ENCODE data around the gene PHF21A.
A peak's percentile ranks its signal among the peaks of the same experiment; 100 is the strongest.

PHF21A gene

DNA sequence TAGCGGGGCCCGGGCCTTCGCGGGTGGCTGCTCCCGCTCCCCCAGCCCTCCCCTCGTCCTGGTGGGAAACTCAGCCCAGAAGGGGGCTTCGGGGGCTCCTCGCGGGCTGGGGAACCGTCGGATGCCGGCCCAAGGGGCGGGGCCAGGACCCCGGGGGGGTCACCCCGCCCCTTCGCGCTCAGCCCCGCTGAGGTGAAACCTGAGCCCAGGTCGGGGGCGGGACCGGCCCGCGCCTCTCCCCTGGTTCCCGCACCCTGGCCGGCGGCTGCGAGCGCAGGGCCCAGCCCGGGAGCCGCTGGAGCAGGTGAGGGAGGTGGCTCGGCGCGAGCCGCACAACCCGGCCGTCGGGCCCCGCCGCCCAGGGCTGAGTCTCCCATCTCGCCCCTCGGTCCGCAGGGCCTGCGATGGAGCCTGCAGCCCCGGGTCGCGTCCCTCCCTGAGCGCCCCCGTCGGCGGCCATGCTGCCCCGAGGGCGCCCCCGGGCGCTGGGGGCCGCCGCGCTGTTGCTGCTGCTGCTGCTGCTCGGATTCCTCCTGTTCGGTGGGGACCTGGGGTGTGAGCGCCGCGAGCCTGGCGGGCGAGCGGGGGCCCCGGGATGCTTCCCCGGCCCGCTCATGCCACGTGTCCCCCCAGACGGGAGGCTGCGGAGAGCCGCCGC, 198.7 kb downstream of the PHF21A start, which contains the start of gene LARGE2:
LARGE2 (plus strand) TSS at position 232 of the 658 bp plus-strand sequence; CDS start at position 459, 227 bp downstream.
- Histone ChIP-seq H3K4me3 (ENCODE audit: insufficient read length, low read depth) (peak within 1 kb of the TSS; percentile 67), H3K4me1 (ENCODE audit: insufficient read depth, insufficient read length) (peaks cover 26% of the 10 kb centered on the region), H3K36me3 (ENCODE audit: insufficient read depth, insufficient read length, low read length) (peaks cover 13% of the 10 kb centered on the region), H3K9ac (ENCODE audit: insufficient read length, low read depth) (peak within 1 kb of the TSS; percentile 88), H3K27me3 (ENCODE audit: insufficient read depth, insufficient read length) (peaks cover 29% of the 10 kb centered on the region), H3K9me3 (ENCODE audit: insufficient read depth, low read length) (no peaks in the 10 kb centered on the region)
- peak; percentile 17 for TF ChIP-seq SUZ12 (IDR thresholded peaks at IDR 0.05; ENCODE audit: extremely low read depth, insufficient read depth, insufficient read length)
- no peak for TF ChIP-seq ZNF274 (IDR thresholded peaks at IDR 0.05; ENCODE audit: low read depth, low read length)
- TF ChIP-seq YY1 (IDR thresholded peaks at IDR 0.05; ENCODE audit: insufficient read depth, insufficient read length) = no peak
- no peak for DNase-seq (ENCODE audit: low read depth, low spot score)

DNA sequence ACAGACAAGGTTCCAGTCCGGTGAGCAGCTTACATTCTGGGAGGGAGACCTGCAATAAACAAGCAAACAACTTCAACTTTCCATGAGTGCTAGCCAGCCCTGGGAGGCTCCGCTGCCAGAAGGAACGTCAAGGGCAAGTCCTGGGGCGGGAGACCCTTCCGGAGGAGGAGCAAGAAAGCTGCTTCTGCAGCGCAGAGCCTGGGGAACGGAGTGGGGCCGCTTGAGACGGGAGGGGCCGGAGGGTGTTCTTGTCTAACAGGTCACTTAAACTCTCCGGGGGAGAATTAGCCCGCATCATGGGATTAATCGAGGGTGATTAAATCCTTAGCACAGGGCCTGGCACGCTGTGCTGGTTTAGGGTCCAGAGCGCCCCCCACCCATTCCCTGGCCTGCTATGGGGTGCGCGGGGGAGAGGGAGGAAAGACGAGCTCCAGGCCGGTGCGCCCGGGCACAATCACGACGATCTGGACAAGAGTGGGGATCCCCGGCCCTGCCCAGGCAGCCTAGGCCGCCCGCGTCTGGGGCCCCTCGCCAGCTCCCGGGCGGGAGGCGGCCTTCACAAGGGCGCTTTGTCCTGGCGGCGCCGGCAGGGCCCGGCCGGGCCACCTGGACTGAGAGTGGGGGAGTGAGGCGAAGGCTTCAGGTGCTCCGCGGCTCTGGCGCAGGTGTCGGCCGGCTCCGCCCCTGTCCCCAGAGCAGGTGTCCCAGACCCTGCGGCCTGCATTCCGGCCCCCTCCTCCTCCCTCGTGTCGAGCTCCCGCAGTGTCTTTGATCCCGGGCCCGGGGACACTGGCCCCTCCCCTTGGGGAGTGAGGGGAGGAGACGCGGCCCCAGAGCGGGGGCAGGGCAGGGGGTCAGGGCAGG, 199.5 kb downstream of the PHF21A start:
- peak; percentile 27 for TF ChIP-seq SUZ12 (IDR thresholded peaks at IDR 0.05; ENCODE audit: extremely low read depth, insufficient read depth, insufficient read length)
- no peak for TF ChIP-seq ZNF274 (IDR thresholded peaks at IDR 0.05; ENCODE audit: low read depth, low read length)
- Histone ChIP-seq H3K4me3 (ENCODE audit: insufficient read length, low read depth) (peak overlapping the region; percentile 67), H3K4me1 (ENCODE audit: insufficient read depth, insufficient read length) (peaks cover 26% of the 10 kb centered on the region), H3K9ac (ENCODE audit: insufficient read length, low read depth) (peak overlapping the region; percentile 51), H3K36me3 (ENCODE audit: insufficient read depth, insufficient read length, low read length) (peaks cover 7% of the 10 kb centered on the region), H3K9me3 (ENCODE audit: insufficient read depth, low read length) (no peaks in the 10 kb centered on the region), H3K27me3 (ENCODE audit: insufficient read depth, insufficient read length) (peaks cover 29% of the 10 kb centered on the region)
- no peak for DNase-seq (ENCODE audit: low read depth, low spot score)

- H3K27me3 ChIP-seq (ENCODE audit: insufficient read depth, insufficient read length) = peaks cover 29% of the 10 kb centered on the region
- no peak for DNase-seq (ENCODE audit: low read depth, low spot score)
- H3K9ac ChIP-seq (ENCODE audit: insufficient read length, low read depth) = peak overlapping the region; percentile 51
- H3K4me3 ChIP-seq (ENCODE audit: insufficient read length, low read depth) = no peak overlapping the region
- H3K9me3 ChIP-seq (ENCODE audit: insufficient read depth, low read length) = no peaks in the 10 kb centered on the region
- TF ChIP-seq YY1 (IDR thresholded peaks at IDR 0.05; ENCODE audit: insufficient read depth, insufficient read length) (no peak), SUZ12 (IDR thresholded peaks at IDR 0.05; ENCODE audit: extremely low read depth, insufficient read depth, insufficient read length) (no peak), ZNF274 (IDR thresholded peaks at IDR 0.05; ENCODE audit: low read depth, low read length) (no peak)
- H3K36me3 ChIP-seq (ENCODE audit: insufficient read depth, insufficient read length, low read length) = peaks cover 6% of the 10 kb centered on the region
- H3K4me1 ChIP-seq (ENCODE audit: insufficient read depth, insufficient read length) = peaks cover 27% of the 10 kb centered on the region
Observed at GRCh38 chr11:45920531-45921477, 200.4 kb downstream of the PHF21A start.

GRCh38 chr11:45919806-45920530, 201.3 kb downstream of the PHF21A start:
- peaks cover 29% of the 10 kb centered on the region for H3K27me3 ChIP-seq (ENCODE audit: insufficient read depth, insufficient read length)
- TF ChIP-seq SUZ12 (IDR thresholded peaks at IDR 0.05; ENCODE audit: extremely low read depth, insufficient read depth, insufficient read length) (no peak), YY1 (IDR thresholded peaks at IDR 0.05; ENCODE audit: insufficient read depth, insufficient read length) (no peak), ZNF274 (IDR thresholded peaks at IDR 0.05; ENCODE audit: low read depth, low read length) (no peak)
- no peak for DNase-seq (ENCODE audit: low read depth, low spot score)
- H3K36me3 ChIP-seq (ENCODE audit: insufficient read depth, insufficient read length, low read length) = peaks cover 14% of the 10 kb centered on the region
- H3K9me3 ChIP-seq (ENCODE audit: insufficient read depth, low read length) = no peaks in the 10 kb centered on the region
- H3K4me1 ChIP-seq (ENCODE audit: insufficient read depth, insufficient read length) = peaks cover 27% of the 10 kb centered on the region
- no peak overlapping the region for H3K4me3 ChIP-seq (ENCODE audit: insufficient read length, low read depth)
- peak overlapping the region; percentile 34 for H3K9ac ChIP-seq (ENCODE audit: insufficient read length, low read depth)

DNA sequence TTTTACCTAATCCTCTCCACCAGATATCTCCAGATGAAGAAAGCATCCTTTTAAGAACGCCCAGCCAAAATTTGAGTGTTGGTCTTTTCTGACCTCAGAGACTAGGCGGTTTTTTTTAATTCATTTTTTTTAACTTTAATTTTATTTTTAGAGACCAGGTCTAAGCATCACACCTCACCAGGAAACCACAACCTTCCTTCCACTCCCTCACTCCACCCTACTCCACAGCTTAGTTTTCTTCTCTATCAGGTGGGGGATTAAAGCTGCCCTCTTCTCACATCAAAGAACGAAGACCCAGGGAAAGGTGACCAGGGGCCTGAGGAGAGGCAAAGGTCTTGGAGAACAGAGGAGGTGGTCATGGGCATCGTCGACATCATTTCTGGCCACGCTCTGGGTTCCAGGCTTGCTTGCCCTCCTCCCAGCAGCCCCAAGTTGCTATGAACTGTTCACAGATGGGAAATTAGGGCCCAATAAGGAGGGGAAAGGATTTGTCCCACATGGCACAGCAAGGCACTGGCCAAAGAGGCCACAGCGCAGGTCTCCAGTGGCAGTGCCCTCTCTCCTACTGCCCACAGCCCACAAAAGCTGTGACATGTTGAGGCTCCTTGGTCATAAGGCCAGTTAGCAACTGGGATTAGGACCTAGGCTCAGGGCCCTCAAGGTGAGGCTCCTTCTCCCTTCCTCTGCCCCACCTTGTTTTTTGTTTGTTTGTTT, 202.1 kb downstream of the PHF21A start:
- peaks cover 27% of the 10 kb centered on the region for H3K4me1 ChIP-seq (ENCODE audit: insufficient read depth, insufficient read length)
- H3K4me3 ChIP-seq (ENCODE audit: insufficient read length, low read depth) = peak overlapping the region; percentile 98
- TF ChIP-seq ZNF274 (IDR thresholded peaks at IDR 0.05; ENCODE audit: low read depth, low read length) = no peak
- no peak for TF ChIP-seq YY1 (IDR thresholded peaks at IDR 0.05; ENCODE audit: insufficient read depth, insufficient read length)
- TF ChIP-seq SUZ12 (IDR thresholded peaks at IDR 0.05; ENCODE audit: extremely low read depth, insufficient read depth, insufficient read length) = no peak
- H3K9ac ChIP-seq (ENCODE audit: insufficient read length, low read depth) = peak overlapping the region; percentile 68
- H3K36me3 ChIP-seq (ENCODE audit: insufficient read depth, insufficient read length, low read length) = peaks cover 23% of the 10 kb centered on the region
- H3K9me3 ChIP-seq (ENCODE audit: insufficient read depth, low read length) = no peaks in the 10 kb centered on the region
- DNase-seq (ENCODE audit: low read depth, low spot score) = no peak
- peaks cover 29% of the 10 kb centered on the region for H3K27me3 ChIP-seq (ENCODE audit: insufficient read depth, insufficient read length)
